Endothelial cell of umbilical vein (primary cell): ENCODE data around the gene SLC44A4. TPM values are rescaled to one million over a fixed set of nuclear protein-coding genes. Genes with fewer than 3 reads are reported as not detected.

ENCODE experiments used
- BruUV-seq: library from RNA; stranded (reverse); fragments of 400-500 nt; replicated peaks from 2 replicates; lab custom pipeline; 2021; lab: Mats Ljungman, UMichigan
- CTCF ChIA-PET: fragments of 300-600, 350-600 bp; sonication (Branson Sonifier 250); formaldehyde crosslinking; loops from one replicate; lab custom pipeline; 2021; ENCODE audit warnings: antibody characterized with exemption, inconsistent platforms; lab: Charles Lee
- POLR2A ChIA-PET: fragments of 300-600, 350-600 bp; sonication (Branson Sonifier 250); formaldehyde crosslinking; loops from one replicate; lab custom pipeline; 2021; ENCODE audit warnings: antibody characterized with exemption, inconsistent platforms; lab: Charles Lee
- DNase-seq: peaks from one replicate; pipeline ENCODE4 v3.0.0-alpha.2; 2011; ENCODE audit warnings: low read depth, low spot score
- FAIRE-seq: peaks from 2 replicates; lab custom pipeline; 2011; peaks lifted over from hg19 to GRCh38; lab: Jason Lieb, UNC
- H2AFZ ChIP-seq: 2 replicates; pipeline ENCODE4 v1.6.0; 2012; ENCODE audit warnings: low read depth, low read length, control low read depth, inconsistent platforms
- H3K27ac ChIP-seq: 2 replicates; pipeline ENCODE4 v1.5.1; 2011; ENCODE audit warnings: low read depth, mild to moderate bottlenecking, control low read depth, low read length, moderate library complexity; ENCODE audit not compliant: insufficient read depth
- H3K27me3 ChIP-seq, 2 experiments: 2 replicates each; pipeline versions ENCODE4 v1.6.0 to v1.6.1; 2011; ENCODE audit warnings: low read length in 2 of 2, mixed read lengths in 1 of 2; ENCODE audit not compliant: control insufficient read depth in 2 of 2, insufficient read depth in 2 of 2
- H3K36me3 ChIP-seq, 2 experiments: 2 replicates in 1 of 2; 3 replicates in 1 of 2; pipeline ENCODE4 v1.5.1; 2011; ENCODE audit warnings: low read length in 2 of 2, mild to moderate bottlenecking in 1 of 2, moderate library complexity in 1 of 2; ENCODE audit not compliant: control insufficient read depth in 2 of 2, insufficient read depth in 2 of 2; ENCODE audit errors: extremely low read depth in 1 of 2
- H3K4me1 ChIP-seq: 3 replicates; pipeline ENCODE4 v1.5.1; 2011; ENCODE audit warnings: mild to moderate bottlenecking, low read length; ENCODE audit not compliant: control insufficient read depth, insufficient read depth; ENCODE audit errors: extremely low read depth
- H3K4me2 ChIP-seq: 2 replicates; pipeline ENCODE4 v1.6.1; 2011; ENCODE audit warnings: low read length, control low read depth, mixed read lengths; ENCODE audit not compliant: insufficient read depth
- H3K4me3 ChIP-seq, 3 experiments: fragments of 200-600 bp in 1 of 3; sonication (generic), shearing (Covaris generic) in 1 of 3; replicated peaks in 1 of 3; 2 replicates each; pipeline ENCODE4 v1.5.1; 2011 to 2016; ENCODE audit warnings: control low read depth in 3 of 3, low read length in 3 of 3, mild to moderate bottlenecking in 2 of 3, inconsistent platforms in 1 of 3, low read depth in 1 of 3, moderate library complexity in 1 of 3; ENCODE audit not compliant: insufficient read depth in 1 of 3
- H3K79me2 ChIP-seq: 2 replicates; pipeline ENCODE4 v1.6.0; 2012; ENCODE audit warnings: low read length, inconsistent platforms; ENCODE audit not compliant: control insufficient read depth, insufficient read depth
- H3K9ac ChIP-seq: replicated peaks from 2 replicates; pipeline ENCODE3; 2011; ENCODE audit warnings: low read length, control low read depth; ENCODE audit not compliant: insufficient read depth; ENCODE audit errors: extremely low read depth
- H3K9me1 ChIP-seq: replicated peaks from 3 replicates; pipeline ENCODE4 v1.6.0; 2011; ENCODE audit warnings: mild to moderate bottlenecking, low read length; ENCODE audit not compliant: control insufficient read depth, insufficient read depth; ENCODE audit errors: extremely low read depth
- H3K9me3 ChIP-seq: replicated peaks from 2 replicates; pipeline ENCODE4 v1.5.1; 2012; ENCODE audit warnings: low read length, inconsistent platforms; ENCODE audit not compliant: control insufficient read depth, insufficient read depth
- H4K20me1 ChIP-seq: replicated peaks from 2 replicates; pipeline ENCODE3; 2011; ENCODE audit warnings: mild to moderate bottlenecking, low read length; ENCODE audit not compliant: control insufficient read depth, insufficient read depth; ENCODE audit errors: extremely low read depth
- CTCF ChIP-seq, 2 donors: IDR thresholded peaks; 1 replicate in 1 of 2; 2 replicates in 1 of 2; pipeline ENCODE4 v1.5.1; 2011; ENCODE audit warnings: low read length in 2 of 2, mild to moderate bottlenecking in 2 of 2, moderate library complexity in 2 of 2, control low read depth in 1 of 2, inconsistent platforms in 1 of 2, low read depth in 1 of 2; ENCODE audit not compliant: insufficient read depth in 1 of 2; ENCODE audit errors: extremely low read depth in 1 of 2
- EZH2 ChIP-seq: IDR thresholded peaks from 2 replicates; pipeline ENCODE4 v1.6.1; 2012; ENCODE audit warnings: borderline replicate concordance, low read depth, mild to moderate bottlenecking, moderate library complexity, low read length, inconsistent platforms; ENCODE audit not compliant: severe bottlenecking
- FOS ChIP-seq: IDR thresholded peaks from 2 replicates; pipeline ENCODE4 v1.6.1; 2011; ENCODE audit warnings: mild to moderate bottlenecking, low read length, moderate library complexity, borderline replicate concordance; ENCODE audit not compliant: insufficient read depth
- GATA2 ChIP-seq: IDR thresholded peaks from 2 replicates; pipeline ENCODE4 v1.7.0; 2011; ENCODE audit warnings: low read depth, mild to moderate bottlenecking, moderate library complexity, mixed read lengths, low read length; ENCODE audit not compliant: insufficient read length, insufficient read depth
- JUN ChIP-seq: IDR thresholded peaks from 2 replicates; pipeline ENCODE4 v1.6.1; 2011; ENCODE audit warnings: borderline replicate concordance, low read depth; ENCODE audit not compliant: insufficient read length, insufficient read depth
- MAX ChIP-seq: IDR thresholded peaks from 2 replicates; pipeline ENCODE4 v1.6.1; 2011; ENCODE audit not compliant: insufficient read depth, insufficient read length
- MYC ChIP-seq: IDR thresholded peaks from one replicate; pipeline ENCODE4 v1.6.1; 2011; ENCODE audit warnings: mild to moderate bottlenecking, low read depth, low read length
- POLR2A ChIP-seq: IDR thresholded peaks from 2 replicates; pipeline ENCODE4 v1.6.1; 2012; ENCODE audit warnings: low read depth, mild to moderate bottlenecking, control low read depth, low read length
- POLR2AphosphoS5 ChIP-seq: IDR thresholded peaks from 2 replicates; pipeline ENCODE4 v1.6.1; 2012; ENCODE audit warnings: low read depth, mild to moderate bottlenecking, control low read depth, low read length, moderate library complexity; ENCODE audit not compliant: insufficient read depth
- dilution Hi-C: fragments of 300-500 bp; cut with MboI; formaldehyde crosslinking; loops from one replicate; pipeline ENCODE4 v1.15.0; 2019; ENCODE audit warnings: low sequenced_read_pairs; ENCODE audit not compliant: extremely low pct_ligation_motif_present
- intact Hi-C: fragments of 100-400 bp; cut with micrococcal nuclease; formaldehyde crosslinking; loops from one replicate; pipeline ENCODE4 v1.10.0; 2022
- polyA plus RNA-seq, 4 experiments: library from polyadenylated mRNA; depleted of rRNA in 3 of 4; stranded (reverse) in 3 of 4; unstranded in 1 of 4; fragments of >200 nt; gene quantifications; 2 replicates each; pipeline versions ENCODE4 v1.2.1 to v1.2.3, GENCODE V29; 2011 to 2012; ENCODE audit warnings: missing spikeins in 1 of 4
- total RNA-seq: library from RNA; stranded (reverse); gene quantifications from 2 replicates; pipeline ENCODE4 v1.2.3, GENCODE V29; 2021

SLC44A4 gene
- total and polyA plus RNA-seq, 2 donors (not counting 3 experiments of a cell fraction or from before 2014, with no cell fraction given): 0.84 to 1.1 TPM

GRCh38 chr6:31892821-31893220 lies 14.0 kb upstream of the SLC44A4 start:
- ChIA-PET POLR2A (no interaction called here), CTCF (no interaction called here)
- H3K4me2 ChIP-seq: no peak overlapping the region
- no peak overlapping the region for H3K27ac ChIP-seq
- H3K9ac ChIP-seq: no peak overlapping the region
- no peaks in the 10 kb centered on the region for H3K27me3 ChIP-seq
- H2AFZ ChIP-seq: no peak overlapping the region
- intact Hi-C loops (no loop called here), dilution Hi-C loops (no loop called here)
- TF ChIP-seq MAX (no peak), EZH2 (no peak), FOS (no peak), POLR2A (no peak), JUN (no peak), GATA2 (no peak), CTCF (IDR thresholded peaks at IDR 0.05; ENCODE audit: extremely low read depth in 1 of 2, insufficient read depth in 1 of 2, low read depth in 1 of 2, low read length in 2 of 2) (no peak), POLR2AphosphoS5 (no peak), MYC (no peak)
- H3K9me3 ChIP-seq: no peaks in the 10 kb centered on the region
- no peaks in the 10 kb centered on the region for H3K79me2 ChIP-seq
- DNase-seq: no peak
- FAIRE-seq: no peak
- peaks cover 5 to 25% of the 10 kb centered on the region in 2 experiments for H3K36me3 ChIP-seq
- no peak overlapping the region for H3K4me3 ChIP-seq
- no peaks in the 10 kb centered on the region for H3K9me1 ChIP-seq
- BruUV-seq: no TSS peak
- H4K20me1 ChIP-seq: no peaks in the 10 kb centered on the region
- peaks cover 3% of the 10 kb centered on the region for H3K4me1 ChIP-seq
